Measurements from ENCODE around the gene SCAMP5. TPM values are rescaled to one million over a fixed set of nuclear protein-coding genes. Genes with fewer than 3 reads are reported as not detected.

Gene SCAMP5
- total RNA-seq, 1 donor: 0.43 TPM

DNA sequence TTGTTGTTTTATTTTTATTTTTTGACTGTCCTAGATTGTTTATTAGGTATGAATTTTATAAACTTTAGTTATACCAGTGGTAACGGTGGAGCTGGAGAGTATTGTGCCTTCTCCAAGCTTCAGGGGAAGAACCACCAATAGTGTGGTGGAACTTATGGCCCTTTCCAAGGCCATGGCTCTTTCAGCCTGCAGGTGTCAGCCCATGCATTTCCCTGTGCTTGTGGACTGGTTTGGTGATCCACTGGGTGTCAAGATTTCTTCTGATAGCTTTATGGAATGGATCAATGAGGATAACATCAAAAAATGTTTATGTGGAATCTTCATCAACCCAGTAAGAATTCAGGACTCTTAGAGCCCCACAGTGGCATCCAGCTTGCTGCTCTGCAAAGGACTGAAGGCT lies 19.2 kb upstream of the SCAMP5 start:
- DNase-seq (ENCODE audit: low read depth): no peak
- H3K4me3 ChIP-seq (ENCODE audit: low read depth, low read length): no peak overlapping the region
- TF ChIP-seq, protein P1, sequence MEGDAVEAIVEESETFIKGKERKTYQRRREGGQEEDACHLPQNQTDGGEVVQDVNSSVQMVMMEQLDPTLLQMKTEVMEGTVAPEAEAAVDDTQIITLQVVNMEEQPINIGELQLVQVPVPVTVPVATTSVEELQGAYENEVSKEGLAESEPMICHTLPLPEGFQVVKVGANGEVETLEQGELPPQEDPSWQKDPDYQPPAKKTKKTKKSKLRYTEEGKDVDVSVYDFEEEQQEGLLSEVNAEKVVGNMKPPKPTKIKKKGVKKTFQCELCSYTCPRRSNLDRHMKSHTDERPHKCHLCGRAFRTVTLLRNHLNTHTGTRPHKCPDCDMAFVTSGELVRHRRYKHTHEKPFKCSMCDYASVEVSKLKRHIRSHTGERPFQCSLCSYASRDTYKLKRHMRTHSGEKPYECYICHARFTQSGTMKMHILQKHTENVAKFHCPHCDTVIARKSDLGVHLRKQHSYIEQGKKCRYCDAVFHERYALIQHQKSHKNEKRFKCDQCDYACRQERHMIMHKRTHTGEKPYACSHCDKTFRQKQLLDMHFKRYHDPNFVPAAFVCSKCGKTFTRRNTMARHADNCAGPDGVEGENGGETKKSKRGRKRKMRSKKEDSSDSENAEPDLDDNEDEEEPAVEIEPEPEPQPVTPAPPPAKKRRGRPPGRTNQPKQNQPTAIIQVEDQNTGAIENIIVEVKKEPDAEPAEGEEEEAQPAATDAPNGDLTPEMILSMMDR (IDR thresholded peaks at IDR 0.05; ENCODE audit: insufficient read depth, low read depth, low read length): peak; percentile 4

GRCh38 chr15:74977599-74977998 lies 17.8 kb upstream of the SCAMP5 start:
- TF ChIP-seq, protein P1 (IDR thresholded peaks at IDR 0.05; ENCODE audit: insufficient read depth, low read depth, low read length): no peak
- no peak for DNase-seq (ENCODE audit: low read depth)

DNA sequence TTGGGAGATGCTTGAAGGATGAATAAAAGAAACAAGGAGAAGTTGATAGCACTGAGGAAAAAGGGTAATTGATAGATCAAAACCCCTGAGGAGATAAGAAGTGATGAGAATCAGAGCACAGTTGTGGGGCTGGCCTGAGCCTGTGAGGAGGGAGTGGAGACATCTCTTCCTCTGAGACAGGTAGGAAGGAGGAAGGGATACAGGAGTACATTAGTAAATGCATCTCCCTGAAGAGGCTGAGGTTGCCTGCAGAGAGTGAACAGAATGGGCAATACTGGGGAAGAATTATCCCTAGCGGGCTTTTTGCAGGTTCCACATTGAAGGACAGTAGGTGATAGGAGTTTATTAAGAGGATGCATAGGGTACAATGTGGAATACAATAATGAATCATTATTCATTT lies 17.3 kb upstream of the SCAMP5 start:
- H3K4me3 ChIP-seq (ENCODE audit: low read depth, low read length): no peak overlapping the region
- TF ChIP-seq, protein P1 (IDR thresholded peaks at IDR 0.05; ENCODE audit: insufficient read depth, low read depth, low read length): no peak
- DNase-seq (ENCODE audit: low read depth): no peak

More at GRCh38 chr15:74977599-74977998, 17.8 kb upstream of the SCAMP5 start:
- H3K4me3 ChIP-seq (ENCODE audit: low read depth, low read length): no peak overlapping the region

DNA sequence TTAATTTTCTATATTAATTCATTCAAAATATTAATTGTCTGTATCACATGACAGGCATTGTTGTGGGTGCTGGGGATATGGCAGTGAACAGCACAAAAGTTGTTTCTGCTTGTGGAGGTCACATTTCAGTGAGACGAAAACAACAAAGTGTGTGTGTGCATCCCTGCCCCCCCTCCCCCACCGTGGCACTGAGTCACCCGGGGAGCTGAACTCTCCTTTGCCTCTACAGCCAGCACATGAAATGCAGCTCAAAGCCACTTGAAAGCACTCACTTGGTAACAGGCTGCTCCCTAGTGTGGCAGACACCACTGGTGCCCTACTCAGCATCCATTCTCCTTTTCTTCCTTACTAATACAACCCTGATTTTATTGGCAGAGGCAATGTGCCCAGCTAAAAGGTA lies 16.9 kb upstream of the SCAMP5 start:
- H3K4me3 ChIP-seq (ENCODE audit: low read depth, low read length): no peak overlapping the region
- no peak for DNase-seq (ENCODE audit: low read depth)
- TF ChIP-seq, protein P1 (IDR thresholded peaks at IDR 0.05; ENCODE audit: insufficient read depth, low read depth, low read length): no peak

GRCh38 chr15:74982183-74982582 lies 13.2 kb upstream of the SCAMP5 start:
- TF ChIP-seq, protein P1 (IDR thresholded peaks at IDR 0.05; ENCODE audit: insufficient read depth, low read depth, low read length): no peak
- peak; percentile 33 for DNase-seq (ENCODE audit: low read depth)
- no peak overlapping the region for H3K4me3 ChIP-seq (ENCODE audit: low read depth, low read length)

DNA sequence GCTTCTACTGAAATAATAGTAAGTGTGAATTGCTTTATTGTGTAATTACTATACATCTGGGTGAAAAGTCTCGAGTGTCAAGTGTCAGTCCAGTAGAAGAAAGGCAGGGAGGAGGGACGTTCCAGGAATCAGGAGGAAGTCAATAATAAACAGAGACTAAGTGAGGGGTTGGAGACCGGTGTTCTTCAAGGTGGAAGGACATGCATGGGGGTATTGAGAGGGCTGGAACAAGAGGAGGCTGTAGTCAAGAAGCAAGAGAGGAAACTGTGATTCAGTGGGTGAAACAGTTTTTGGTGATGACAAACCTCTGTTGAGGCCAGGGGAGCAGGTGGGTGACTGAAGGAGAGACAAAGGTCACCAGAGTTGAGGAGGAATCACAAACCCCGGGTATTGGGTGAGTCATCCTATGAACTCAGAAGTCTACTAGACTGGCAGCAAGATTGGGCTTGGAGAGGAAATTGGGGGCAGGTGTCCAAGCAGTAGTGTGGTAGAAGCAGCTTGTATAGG lies 11.6 kb upstream of the SCAMP5 start:
- no peak for DNase-seq (ENCODE audit: low read depth)
- TF ChIP-seq, protein P1 (IDR thresholded peaks at IDR 0.05; ENCODE audit: insufficient read depth, low read depth, low read length): no peak
- no peak overlapping the region for H3K4me3 ChIP-seq (ENCODE audit: low read depth, low read length)

All from fibroblast of villous mesenchyme (primary cell).